HG02571 (cell line): ENCODE results near the gene DNAJC11.
"Not testable (repeated sequence)": the region's sequence is repeated elsewhere in the genome, so short reads cannot be mapped to it uniquely, and the experiment has no call there.

Experiments
- ATAC-seq: cut with Tn5 transposase; IDR thresholded peaks from one replicate; pipeline ENCODE4 v1.9.1; 2021; ENCODE audit warnings: mild to moderate bottlenecking, moderate library complexity; ENCODE audit not compliant: unreplicated experiment

The DNAJC11 gene

DNA sequence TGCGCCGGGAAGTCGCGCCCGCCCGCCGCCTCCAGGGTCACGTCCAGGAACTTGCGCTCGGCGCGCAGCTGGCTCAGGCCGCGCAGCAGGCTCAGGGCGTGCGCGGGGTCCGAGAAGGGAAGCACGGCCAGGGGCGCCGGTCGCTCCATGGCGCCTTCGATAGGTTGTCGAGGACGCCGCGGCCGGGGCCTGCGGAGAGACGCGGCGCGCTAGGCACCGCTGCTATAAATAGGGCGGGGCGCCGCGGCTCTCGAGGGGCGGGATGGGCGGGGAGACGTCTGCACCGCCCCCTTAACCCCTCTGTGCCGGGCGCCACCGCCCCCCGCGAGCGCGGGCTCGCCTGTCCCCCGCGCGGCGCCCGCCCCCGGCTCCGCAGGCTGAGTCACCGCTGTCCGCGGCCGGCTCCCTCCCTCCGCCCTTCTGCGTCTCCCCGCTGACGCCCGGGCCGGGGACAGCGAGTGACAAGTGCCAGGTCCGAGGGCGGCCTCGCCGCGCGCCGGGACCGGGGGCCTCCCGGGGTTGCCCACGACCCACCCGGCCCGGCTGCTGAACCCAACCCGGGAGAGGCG is 98.9 kb downstream of the DNAJC11 start, which contains the start of gene KLHL21:
Gene KLHL21 (minus strand): TSS at position 201 of the 569 bp plus-strand sequence. CDS start 52 bp downstream, at position 149.
- ATAC-seq: peak; percentile 47

DNA sequence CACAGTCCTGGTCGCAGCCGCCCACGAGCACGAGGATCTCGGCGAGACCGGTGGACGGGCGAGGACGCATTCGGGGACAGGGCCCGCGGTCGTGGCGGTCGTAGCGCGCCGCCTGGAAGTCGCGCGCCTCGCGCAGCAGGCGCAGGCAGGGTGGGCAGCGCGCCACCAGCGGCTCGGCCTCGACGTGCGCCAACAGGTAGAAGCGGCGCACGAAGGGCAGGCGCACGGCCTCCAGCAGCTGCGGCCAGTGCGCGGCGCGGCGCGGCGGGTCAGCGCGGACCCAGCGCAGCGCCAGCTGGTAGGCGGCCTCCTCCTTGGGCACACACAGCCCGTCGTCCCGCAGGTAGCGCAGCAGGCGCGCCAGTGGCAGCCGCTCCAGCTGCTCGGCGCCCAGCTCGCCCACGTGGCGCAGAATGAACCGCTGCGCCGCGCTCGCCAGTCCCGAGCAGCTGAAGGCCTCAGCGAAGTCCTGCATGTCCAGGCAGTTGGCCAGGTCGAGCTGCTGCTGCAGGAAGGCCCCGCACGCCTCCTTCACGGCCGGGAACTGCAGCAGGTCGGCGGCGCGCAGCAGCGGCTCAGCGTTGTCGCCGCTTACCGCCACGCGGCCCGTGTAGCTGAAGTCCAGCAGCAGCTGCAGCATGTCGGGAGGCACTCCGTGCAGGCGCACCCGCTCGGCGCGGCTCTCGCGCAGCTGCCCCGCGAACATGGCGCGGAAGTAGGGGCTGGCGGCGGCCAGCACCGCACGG is 99.5 kb downstream of the DNAJC11 start:
- ATAC-seq: peak; percentile 8

- no peak for ATAC-seq
Measured at GRCh38 chr1:6601049-6601922, 100.3 kb downstream of the DNAJC11 start.

- ATAC-seq: no peak
Measured at GRCh38 chr1:6600410-6601048, 101.1 kb downstream of the DNAJC11 start.

GRCh38 chr1:6599991-6600390 is 101.6 kb downstream of the DNAJC11 start:
- not testable (repeated sequence) for ATAC-seq

GRCh38 chr1:6599141-6599975 is 102.3 kb downstream of the DNAJC11 start:
- no peak for ATAC-seq

GRCh38 chr1:6597777-6598131 is 103.9 kb downstream of the DNAJC11 start:
- ATAC-seq: no peak

GRCh38 chr1:6596886-6597776 is 104.5 kb downstream of the DNAJC11 start:
- no peak for ATAC-seq

DNA sequence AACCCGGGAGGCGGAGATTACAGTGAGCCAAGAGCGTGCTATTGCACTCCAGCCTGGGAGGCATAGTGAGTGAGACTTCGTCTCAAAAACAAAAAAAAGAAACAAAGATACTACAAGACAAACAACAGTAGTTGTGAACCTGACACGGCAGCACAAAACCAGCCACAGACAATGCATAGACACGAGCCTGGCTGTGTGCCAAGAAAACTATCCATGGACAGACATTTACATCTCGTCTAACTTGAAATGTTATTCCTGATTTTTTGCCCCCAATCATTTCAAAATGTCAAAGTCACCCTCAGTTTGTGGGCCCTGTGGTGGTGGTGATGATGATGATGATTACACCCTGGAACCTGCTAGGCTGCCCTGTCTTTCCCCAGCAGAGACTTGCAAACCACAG is 105.3 kb downstream of the DNAJC11 start:
- ATAC-seq: no peak

- no peak for ATAC-seq
Measured at GRCh38 chr1:6594977-6595740, 106.5 kb downstream of the DNAJC11 start.

DNA sequence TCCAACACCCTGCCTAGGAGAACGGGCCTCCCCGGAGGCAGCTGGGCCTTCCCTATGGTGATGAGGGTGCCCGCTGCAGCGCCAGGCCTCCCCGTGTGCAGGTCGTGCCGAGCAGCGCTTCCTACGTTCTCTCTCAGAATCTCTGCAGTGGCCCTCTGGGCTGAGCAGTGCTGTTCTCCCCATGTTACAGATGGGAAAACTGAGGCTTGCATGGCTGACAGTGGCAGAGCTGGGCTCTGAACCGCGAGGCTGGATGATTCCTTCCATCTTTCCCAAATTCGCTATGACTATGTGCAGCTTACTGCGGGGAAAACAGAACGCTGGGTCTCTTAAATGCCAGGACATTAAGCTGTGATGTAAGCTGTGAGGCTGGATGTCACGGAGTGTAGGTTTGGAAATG is 107.8 kb downstream of the DNAJC11 start:
- no peak for ATAC-seq

GRCh38 chr1:6592865-6593593 is 108.6 kb downstream of the DNAJC11 start:
- ATAC-seq: no peak

DNA sequence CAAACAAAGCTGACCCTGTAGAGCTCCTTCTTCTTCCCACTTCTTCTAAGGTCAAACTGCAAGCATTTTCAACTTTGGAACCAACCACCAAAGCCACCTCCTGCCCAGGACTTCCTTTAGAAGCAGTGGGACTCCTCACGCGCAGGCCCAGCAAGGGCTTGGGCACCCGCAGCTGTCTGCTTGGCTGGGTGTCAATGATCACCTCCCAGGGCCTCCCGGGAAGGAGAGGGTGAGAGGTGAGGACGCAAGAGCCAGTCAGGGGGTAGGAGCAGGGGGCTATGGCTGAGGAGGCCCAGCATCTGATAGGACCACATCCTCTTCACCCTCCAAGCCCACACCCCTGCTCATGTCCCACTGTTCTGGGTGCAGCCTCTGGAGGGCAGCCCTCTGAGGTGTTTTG is 109.2 kb downstream of the DNAJC11 start:
- ATAC-seq: no peak

DNA sequence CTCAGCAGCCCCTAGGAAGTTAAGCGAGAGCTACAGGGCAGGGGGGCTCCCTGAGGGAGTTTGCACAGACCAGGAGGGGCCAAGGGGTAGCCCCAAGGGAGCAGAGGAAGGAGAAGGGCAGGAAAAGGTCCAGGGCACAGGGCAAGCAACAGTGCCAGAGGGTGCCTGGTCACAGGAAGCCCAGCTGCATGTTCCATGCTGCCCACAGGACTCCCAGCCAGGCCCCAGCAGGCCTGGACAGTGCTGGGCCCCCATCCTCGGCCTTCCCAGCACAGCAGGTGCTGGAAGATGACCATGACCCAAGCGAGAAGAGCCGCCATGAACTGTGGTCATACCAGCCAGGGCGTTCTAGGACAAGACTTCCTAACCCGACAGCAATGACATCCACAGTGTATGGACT is 110.0 kb downstream of the DNAJC11 start:
- ATAC-seq: no peak

DNA sequence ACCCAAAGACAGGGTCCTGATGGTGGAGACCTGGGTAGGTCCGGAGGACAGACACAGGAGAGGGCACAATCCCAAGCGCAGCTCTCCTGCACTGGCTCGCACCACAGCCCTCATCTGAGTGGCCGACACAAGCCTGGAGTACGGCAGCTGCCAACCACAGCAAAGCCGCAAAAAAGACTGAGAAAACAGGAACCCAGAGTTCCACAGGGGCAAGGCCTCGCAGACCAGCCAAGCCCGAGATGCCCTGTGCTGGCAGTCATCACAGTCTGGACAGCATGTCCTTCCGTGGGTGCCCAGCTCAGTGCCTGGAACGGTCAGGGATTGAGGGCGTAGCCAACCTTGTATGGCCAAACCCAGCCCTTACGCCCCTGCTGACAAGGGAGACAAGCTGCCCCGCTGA is 110.4 kb downstream of the DNAJC11 start:
- no peak for ATAC-seq

- ATAC-seq: no peak
Measured at GRCh38 chr1:6590046-6590445, 111.6 kb downstream of the DNAJC11 start.

GRCh38 chr1:6588893-6589520 is 112.6 kb downstream of the DNAJC11 start:
- ATAC-seq: no peak
